Stimulated activated CD8-positive, alpha-beta memory T cell treated with anti-CD3 and anti-CD28 coated beads, Interleukin-7, amount 100 ng/mL, for 48 hours (primary cell): ENCODE results near the gene GRIP2.
"Not testable (repeated sequence)": the region's sequence is repeated elsewhere in the genome, so short reads cannot be mapped to it uniquely, and the experiment has no call there.

Experiments
- DNase-seq, 2 donors: peaks; one replicate each; pipeline ENCODE4 v3.0.0-alpha.2; 2020; ENCODE audit warnings: low read depth in 1 of 2; ENCODE audit errors: extremely low read depth in 1 of 2

Gene GRIP2

GRCh38 chr3:14522768-14523167 is 17.4 kb downstream of the GRIP2 start:
- DNase-seq, result no peak

- DNase-seq, result no peak
Observed at GRCh38 chr3:14522129-14522691, 17.9 kb downstream of the GRIP2 start.

GRCh38 chr3:14521611-14522010 is 18.5 kb downstream of the GRIP2 start:
- DNase-seq, result no peak

GRCh38 chr3:14520967-14521366 is 19.2 kb downstream of the GRIP2 start:
- DNase-seq, result no peak

- DNase-seq, result no peak
Observed at GRCh38 chr3:14520149-14520548, 20.0 kb downstream of the GRIP2 start.

- no peak for DNase-seq
Observed at GRCh38 chr3:14519406-14519805, 20.7 kb downstream of the GRIP2 start.

- no peak for DNase-seq
Observed at GRCh38 chr3:14518893-14519292, 21.2 kb downstream of the GRIP2 start.

- no peak for DNase-seq
Observed at GRCh38 chr3:14518432-14518802, 21.7 kb downstream of the GRIP2 start.

GRCh38 chr3:14517601-14518431 is 22.3 kb downstream of the GRIP2 start:
- DNase-seq, result no peak

- no peak for DNase-seq
Observed at GRCh38 chr3:14516738-14517345, 23.3 kb downstream of the GRIP2 start.

GRCh38 chr3:14515526-14515925 is 24.6 kb downstream of the GRIP2 start:
- DNase-seq, result not testable (repeated sequence)

- DNase-seq, result no peak
Observed at GRCh38 chr3:14514323-14514720, 25.8 kb downstream of the GRIP2 start.

GRCh38 chr3:14513566-14514322 is 26.4 kb downstream of the GRIP2 start:
- no peak for DNase-seq

GRCh38 chr3:14512942-14513327 is 27.2 kb downstream of the GRIP2 start:
- DNase-seq, result no peak

- DNase-seq, result no peak
Observed at GRCh38 chr3:14512281-14512941, 27.7 kb downstream of the GRIP2 start.

- DNase-seq, result no peak
Observed at GRCh38 chr3:14511623-14512280, 28.4 kb downstream of the GRIP2 start.

- no peak for DNase-seq
Observed at GRCh38 chr3:14510838-14511622, 29.1 kb downstream of the GRIP2 start.

- no peak for DNase-seq
Observed at GRCh38 chr3:14509796-14510100, 30.4 kb downstream of the GRIP2 start.

- DNase-seq, result peak; percentile 39 to 57
Observed at GRCh38 chr3:14508966-14509795, 31.0 kb downstream of the GRIP2 start.
